ENCODE results near the gene RBM39. TPM values are rescaled to one million over a fixed set of nuclear protein-coding genes. Genes with fewer than 3 reads are reported as not detected.

Gene RBM39
- total and polyA plus RNA-seq, 9 of the 15 experiments (the other 6 are each of a cell fraction or from before 2014, with no cell fraction given), result 143 to 319 (median 228) TPM

- TF ChIP-seq ZNF384 (IDR thresholded peaks at IDR 0.05; ENCODE audit: low read depth, low read length), result no peak
- TF ChIP-seq PCBP2 (IDR thresholded peaks at IDR 0.05; ENCODE audit: low read depth, low read length, poor library complexity, severe bottlenecking), result peak; percentile 71
- 0 out of 2 replicates have a peak, but pooled peaks have one; percentile 5 for TF ChIP-seq KDM2B (CRISPR knock-in tag; IDR thresholded peaks at IDR 0.05)
- 0 out of 2 replicates have a peak, but pooled peaks have one; percentile 20 for TF ChIP-seq ZBTB49 (CRISPR knock-in tag; IDR thresholded peaks at IDR 0.05; ENCODE audit: borderline replicate concordance)
- TF ChIP-seq REST (IDR thresholded peaks at IDR 0.05; ENCODE audit: borderline replicate concordance), result no peak
- TF ChIP-seq REST (CRISPR knock-in tag; IDR thresholded peaks at IDR 0.05; ENCODE audit: low read depth), result peak; percentile 64; the same call in 1 of the 2 replicates
- peak; percentile 64 for TF ChIP-seq SMAD1 (IDR thresholded peaks at IDR 0.05; ENCODE audit: low read depth, low read length, partially characterized antibody)
- TF ChIP-seq CBX1 (IDR thresholded peaks at IDR 0.05; ENCODE audit: low read depth), result peak; percentile 96
- peak; percentile 64; the same call in 1 of the 2 replicates for TF ChIP-seq CAMTA2 (CRISPR knock-in tag; conservative IDR thresholded peaks at IDR 0.05)
- peak; percentile 53; the same call in 1 of the 2 replicates for TF ChIP-seq ZSCAN29 (IDR thresholded peaks at IDR 0.05)
- TF ChIP-seq, protein P1, sequence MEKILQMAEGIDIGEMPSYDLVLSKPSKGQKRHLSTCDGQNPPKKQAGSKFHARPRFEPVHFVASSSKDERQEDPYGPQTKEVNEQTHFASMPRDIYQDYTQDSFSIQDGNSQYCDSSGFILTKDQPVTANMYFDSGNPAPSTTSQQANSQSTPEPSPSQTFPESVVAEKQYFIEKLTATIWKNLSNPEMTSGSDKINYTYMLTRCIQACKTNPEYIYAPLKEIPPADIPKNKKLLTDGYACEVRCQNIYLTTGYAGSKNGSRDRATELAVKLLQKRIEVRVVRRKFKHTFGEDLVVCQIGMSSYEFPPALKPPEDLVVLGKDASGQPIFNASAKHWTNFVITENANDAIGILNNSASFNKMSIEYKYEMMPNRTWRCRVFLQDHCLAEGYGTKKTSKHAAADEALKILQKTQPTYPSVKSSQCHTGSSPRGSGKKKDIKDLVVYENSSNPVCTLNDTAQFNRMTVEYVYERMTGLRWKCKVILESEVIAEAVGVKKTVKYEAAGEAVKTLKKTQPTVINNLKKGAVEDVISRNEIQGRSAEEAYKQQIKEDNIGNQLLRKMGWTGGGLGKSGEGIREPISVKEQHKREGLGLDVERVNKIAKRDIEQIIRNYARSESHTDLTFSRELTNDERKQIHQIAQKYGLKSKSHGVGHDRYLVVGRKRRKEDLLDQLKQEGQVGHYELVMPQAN (IDR thresholded peaks at IDR 0.05; ENCODE audit: borderline replicate concordance), result 0 out of 2 replicates have a peak, but pooled peaks have one; percentile 18
- 0 out of 2 replicates have a peak, but pooled peaks have one; percentile 54 for TF ChIP-seq NR4A1 (CRISPR knock-in tag; IDR thresholded peaks at IDR 0.05)
- TF ChIP-seq NR4A1 (tag; IDR thresholded peaks at IDR 0.05), result no peak; the same call in 1 of the 2 replicates
- no peak for TF ChIP-seq STAT5A (IDR thresholded peaks at IDR 0.05; ENCODE audit: borderline replicate concordance, low read length)
- TF ChIP-seq NR1H2 (CRISPR knock-in tag; IDR thresholded peaks at IDR 0.05), result peak; percentile 90
These were observed 77.4 kb downstream of the RBM39 start, which contains the start of the genes CPNE1 and RBM12 (continued) for GRCh38 chr20:35664466-35665206.
